ENCODE data around the gene PEAR1. TPM values are rescaled to one million over a fixed set of nuclear protein-coding genes. Genes with fewer than 3 reads are reported as not detected.

Gene PEAR1
- polyA plus RNA-seq, 2 of the 4 experiments (the other 2 are of a cell fraction): 1.7 to 5.0 TPM

GRCh38 chr1:156886583-156887281 lies 6.8 kb upstream of the PEAR1 start:
- Histone ChIP-seq H3K4me2 (no peak overlapping the region), H3K27ac (no peak overlapping the region), H3K4me3 (no peak overlapping the region), H3K4me1 (no peaks in the 10 kb centered on the region; the same call in 2 of the 3 replicates), H3K9me3 (no peaks in the 10 kb centered on the region)
- POLR2A ChIA-PET: no interaction called here
- ATAC-seq (no peak), FAIRE-seq (no peak), DNase-seq (ENCODE audit: low read depth in 1 of 2, low spot score in 1 of 2) (no peak)
- CTCF ChIA-PET: interaction anchor here (1.0 to 20.8 kb wide), 11 partner anchors 13 to 199 kb away, joined by 3 to 341 read pairs (median 30); partner anchors contain the start of genes INSRR, ISG20L2, LRRC71 and METTL25B
- no peak for TF ChIP-seq REST (IDR thresholded peaks at IDR 0.05)
- no peak for TF ChIP-seq CBX8 (IDR thresholded peaks at IDR 0.05)
- TF ChIP-seq, protein P1, sequence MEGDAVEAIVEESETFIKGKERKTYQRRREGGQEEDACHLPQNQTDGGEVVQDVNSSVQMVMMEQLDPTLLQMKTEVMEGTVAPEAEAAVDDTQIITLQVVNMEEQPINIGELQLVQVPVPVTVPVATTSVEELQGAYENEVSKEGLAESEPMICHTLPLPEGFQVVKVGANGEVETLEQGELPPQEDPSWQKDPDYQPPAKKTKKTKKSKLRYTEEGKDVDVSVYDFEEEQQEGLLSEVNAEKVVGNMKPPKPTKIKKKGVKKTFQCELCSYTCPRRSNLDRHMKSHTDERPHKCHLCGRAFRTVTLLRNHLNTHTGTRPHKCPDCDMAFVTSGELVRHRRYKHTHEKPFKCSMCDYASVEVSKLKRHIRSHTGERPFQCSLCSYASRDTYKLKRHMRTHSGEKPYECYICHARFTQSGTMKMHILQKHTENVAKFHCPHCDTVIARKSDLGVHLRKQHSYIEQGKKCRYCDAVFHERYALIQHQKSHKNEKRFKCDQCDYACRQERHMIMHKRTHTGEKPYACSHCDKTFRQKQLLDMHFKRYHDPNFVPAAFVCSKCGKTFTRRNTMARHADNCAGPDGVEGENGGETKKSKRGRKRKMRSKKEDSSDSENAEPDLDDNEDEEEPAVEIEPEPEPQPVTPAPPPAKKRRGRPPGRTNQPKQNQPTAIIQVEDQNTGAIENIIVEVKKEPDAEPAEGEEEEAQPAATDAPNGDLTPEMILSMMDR (IDR thresholded peaks at IDR 0.05): no peak
- TF ChIP-seq CBX2 (IDR thresholded peaks at IDR 0.05; ENCODE audit: borderline replicate concordance, low read depth): no peak
- TF ChIP-seq RCOR1 (IDR thresholded peaks at IDR 0.05; ENCODE audit: low read depth, low read length): no peak
- TF ChIP-seq TFCP2L1 (CRISPR knock-in tag; IDR thresholded peaks at IDR 0.05): no peak
- TF ChIP-seq TP53 (CRISPR knock-in tag; IDR thresholded peaks at IDR 0.05): no peak
- TF ChIP-seq EP300 (IDR thresholded peaks at IDR 0.05): no peak
- TF ChIP-seq USF2 (IDR thresholded peaks at IDR 0.05): no peak
- TF ChIP-seq JUN (IDR thresholded peaks at IDR 0.05): no peak
- no peak for TF ChIP-seq HOXB13 (CRISPR knock-in tag; IDR thresholded peaks at IDR 0.05; ENCODE audit: low read depth)
- TF ChIP-seq EHF (CRISPR knock-in tag; IDR thresholded peaks at IDR 0.05): no peak
- no peak for TF ChIP-seq CHD4 (IDR thresholded peaks at IDR 0.05; ENCODE audit: borderline replicate concordance)
- no peak for TF ChIP-seq PHF8 (IDR thresholded peaks at IDR 0.05; ENCODE audit: borderline replicate concordance, low read depth)
- TF ChIP-seq GATA3 (IDR thresholded peaks at IDR 0.05; ENCODE audit: borderline replicate concordance): no peak
- TF ChIP-seq POLR2A (IDR thresholded peaks at IDR 0.05; ENCODE audit: low read length): no peak
- TF ChIP-seq ZFP36 (IDR thresholded peaks at IDR 0.05; ENCODE audit: borderline replicate concordance, partially characterized antibody): no peak
- no peak for TF ChIP-seq HDAC2 (IDR thresholded peaks at IDR 0.05)
- WGBS (ENCODE audit: missing lambda C conversion rate): 48% methylated on average over 6 of the region's 6 CpGs

- DNase-seq (ENCODE audit: low read depth in 1 of 2, low spot score in 1 of 2) (no peak), ATAC-seq (no peak), FAIRE-seq (no peak)
- no peak overlapping the region for H3K4me3 ChIP-seq
- 37% methylated on average over 3 of the region's 3 CpGs for WGBS (ENCODE audit: missing lambda C conversion rate)
- ChIA-PET POLR2A (no interaction called here), CTCF (interaction anchor here (0.9 to 20.8 kb wide), 12 partner anchors 13 to 200 kb away, joined by 3 to 341 read pairs (median 69); partner anchors contain the start of genes INSRR, ISG20L2, LRRC71 and METTL25B)
- no peak overlapping the region for H3K27ac ChIP-seq
- no peak for TF ChIP-seq MAFK (IDR thresholded peaks at IDR 0.05; ENCODE audit: partially characterized antibody)
- no peak for TF ChIP-seq JUNB (IDR thresholded peaks at IDR 0.05)
- TF ChIP-seq NR3C1 (IDR thresholded peaks at IDR 0.05): no peak
- TF ChIP-seq RNF2 (IDR thresholded peaks at IDR 0.05; ENCODE audit: borderline replicate concordance, low read depth): no peak
- no peak for TF ChIP-seq RFX5 (IDR thresholded peaks at IDR 0.05)
- TF ChIP-seq HES2 (IDR thresholded peaks at IDR 0.05): no peak
- no peak for TF ChIP-seq REST (IDR thresholded peaks at IDR 0.05)
- no peak for TF ChIP-seq SMC3 (IDR thresholded peaks at IDR 0.05)
- no peak for TF ChIP-seq RCOR1 (IDR thresholded peaks at IDR 0.05; ENCODE audit: low read depth, low read length)
- TF ChIP-seq ZNF302 (CRISPR knock-in tag; IDR thresholded peaks at IDR 0.05): no peak
- TF ChIP-seq GATA3 (IDR thresholded peaks at IDR 0.05; ENCODE audit: borderline replicate concordance): no peak
- no peak for TF ChIP-seq CEBPB (IDR thresholded peaks at IDR 0.05)
- no peak for TF ChIP-seq ESRRA (IDR thresholded peaks at IDR 0.05; ENCODE audit: borderline replicate concordance, low read length)
- H3K4me2 ChIP-seq: no peak overlapping the region
- H3K9me3 ChIP-seq: no peaks in the 10 kb centered on the region
- peaks cover 3% of the 10 kb centered on the region; the same call in 1 of the 3 replicates for H3K4me1 ChIP-seq
These were observed 6.2 kb upstream of the PEAR1 start for GRCh38 chr1:156887317-156887716.

All from A549 (cell line).